ENCODE results near the gene MED8. TPM values are rescaled to one million over a fixed set of nuclear protein-coding genes. Genes with fewer than 3 reads are reported as not detected.

The MED8 gene
- total and polyA plus RNA-seq, 2 donors (not counting 1 experiment from before 2014, with no cell fraction given) = 49.7 to 69.2 TPM

DNA sequence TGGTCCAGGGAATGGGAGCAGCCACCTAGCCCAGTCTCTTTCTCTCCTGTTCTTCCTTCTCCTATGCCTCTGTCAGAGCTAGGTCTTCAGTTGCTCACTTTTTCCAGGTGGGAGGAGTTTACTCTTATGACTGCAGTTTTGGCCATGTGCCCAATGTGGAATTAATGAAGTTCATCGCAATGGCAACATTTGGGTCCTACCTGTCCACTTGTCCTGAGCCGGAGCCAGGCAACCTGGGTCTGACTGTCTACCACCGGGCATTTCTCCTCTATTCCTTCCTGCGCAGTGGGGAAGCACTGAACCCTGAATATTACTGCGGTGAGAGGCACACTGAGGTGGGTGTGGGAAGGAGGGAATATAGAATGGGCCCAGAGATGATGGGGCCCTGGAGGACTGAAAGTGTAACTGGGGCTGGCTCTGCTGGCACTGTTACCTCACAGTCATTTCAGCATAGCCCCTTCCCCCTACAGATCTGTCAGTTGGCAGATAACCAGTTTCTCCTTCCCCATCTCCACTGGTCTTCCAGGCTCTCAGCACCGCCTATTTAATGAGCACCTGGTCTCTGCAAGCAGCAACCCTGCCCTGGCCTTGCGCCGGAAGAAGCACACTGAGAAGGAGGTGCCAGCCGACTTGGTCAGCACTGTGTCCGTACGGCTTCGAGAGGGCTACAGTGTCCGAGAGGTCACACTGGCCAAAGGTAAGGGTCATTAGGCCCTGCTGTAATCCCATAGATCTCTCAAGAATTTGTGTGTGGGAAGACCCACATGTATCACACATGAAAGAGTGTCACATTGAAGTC, 30.2 kb upstream of the MED8 start:
- no peak overlapping the region for H3K4me3 ChIP-seq (replicated peaks in 1 of 4; ENCODE audit: control extremely low read depth in 1 of 4, insufficient read depth in 1 of 4, low read depth in 3 of 4, low read length in 4 of 4)
- no peak overlapping the region for H2AFZ ChIP-seq (ENCODE audit: low read length)
- H4K20me1 ChIP-seq (ENCODE audit: control insufficient read depth, extremely low read depth, insufficient read depth, low read length) = no peaks in the 10 kb centered on the region
- H3K4me1 ChIP-seq (ENCODE audit: control insufficient read depth, extremely low read depth, insufficient read depth, low read length) = no peaks in the 10 kb centered on the region
- H3K36me3 ChIP-seq (ENCODE audit: control insufficient read depth, insufficient read depth, low read length) = peaks cover 38% of the 10 kb centered on the region
- TF ChIP-seq CTCF (conservative IDR thresholded peaks at IDR 0.05 in 1 of 2, IDR thresholded peaks at IDR 0.05 in 1 of 2; ENCODE audit: low read depth in 1 of 2, low read length in 2 of 2) = no peak
- no peak for TF ChIP-seq EZH2 (IDR thresholded peaks at IDR 0.05; ENCODE audit: low read length, missing control alignments)
- DNase-seq (ENCODE audit: low read depth in 2 of 2) = no peak
- H3K4me2 ChIP-seq (ENCODE audit: extremely low read depth, insufficient read depth, low read length) = no peak overlapping the region
- no peaks in the 10 kb centered on the region for H3K27me3 ChIP-seq (ENCODE audit: control insufficient read depth, insufficient read depth, low read length)
- H3K27ac ChIP-seq (ENCODE audit: insufficient read depth, low read length) = no peak overlapping the region
- no peaks in the 10 kb centered on the region for H3K9me3 ChIP-seq (ENCODE audit: control insufficient read depth, insufficient read depth, low read depth, low read length)
- no peak overlapping the region for H3K9ac ChIP-seq (ENCODE audit: insufficient read depth, low read length)
- no peaks in the 10 kb centered on the region for H3K79me2 ChIP-seq (ENCODE audit: control insufficient read depth, insufficient read depth, low read length)

DNA sequence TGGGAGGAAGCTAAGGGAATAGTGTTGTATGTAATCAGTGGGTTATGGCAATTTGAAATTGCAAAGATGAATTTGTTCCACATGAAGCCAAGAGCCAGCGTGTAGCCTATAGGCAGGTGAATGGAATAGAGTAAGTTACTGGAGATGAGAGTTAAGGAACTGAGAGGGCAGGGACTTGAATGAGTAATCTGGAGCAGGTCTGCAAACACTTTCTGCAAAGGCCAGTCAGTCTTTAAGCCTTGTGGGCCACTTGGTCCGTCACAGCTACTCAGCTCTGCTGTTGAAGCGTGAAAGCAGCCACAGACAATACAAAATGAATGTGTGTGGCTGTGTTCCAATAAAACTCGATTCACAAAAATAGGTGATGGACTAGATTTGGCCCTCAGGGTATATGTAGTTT, 29.3 kb upstream of the MED8 start:
- Histone ChIP-seq H3K4me3 (replicated peaks in 1 of 4; ENCODE audit: control extremely low read depth in 1 of 4, insufficient read depth in 1 of 4, low read depth in 3 of 4, low read length in 4 of 4) (no peak overlapping the region), H3K27me3 (ENCODE audit: control insufficient read depth, insufficient read depth, low read length) (no peaks in the 10 kb centered on the region), H3K9me3 (ENCODE audit: control insufficient read depth, insufficient read depth, low read depth, low read length) (no peaks in the 10 kb centered on the region), H3K27ac (ENCODE audit: insufficient read depth, low read length) (no peak overlapping the region), H4K20me1 (ENCODE audit: control insufficient read depth, extremely low read depth, insufficient read depth, low read length) (no peaks in the 10 kb centered on the region), H3K4me1 (ENCODE audit: control insufficient read depth, extremely low read depth, insufficient read depth, low read length) (no peaks in the 10 kb centered on the region), H2AFZ (ENCODE audit: low read length) (no peak overlapping the region), H3K79me2 (ENCODE audit: control insufficient read depth, insufficient read depth, low read length) (no peaks in the 10 kb centered on the region), H3K36me3 (ENCODE audit: control insufficient read depth, insufficient read depth, low read length) (peaks cover 30% of the 10 kb centered on the region), H3K9ac (ENCODE audit: insufficient read depth, low read length) (no peak overlapping the region), H3K4me2 (ENCODE audit: extremely low read depth, insufficient read depth, low read length) (no peak overlapping the region)
- TF ChIP-seq EZH2 (IDR thresholded peaks at IDR 0.05; ENCODE audit: low read length, missing control alignments) = no peak
- TF ChIP-seq CTCF (conservative IDR thresholded peaks at IDR 0.05 in 1 of 2, IDR thresholded peaks at IDR 0.05 in 1 of 2; ENCODE audit: low read depth in 1 of 2, low read length in 2 of 2) = no peak
- DNase-seq (ENCODE audit: low read depth in 2 of 2) = no peak

DNA sequence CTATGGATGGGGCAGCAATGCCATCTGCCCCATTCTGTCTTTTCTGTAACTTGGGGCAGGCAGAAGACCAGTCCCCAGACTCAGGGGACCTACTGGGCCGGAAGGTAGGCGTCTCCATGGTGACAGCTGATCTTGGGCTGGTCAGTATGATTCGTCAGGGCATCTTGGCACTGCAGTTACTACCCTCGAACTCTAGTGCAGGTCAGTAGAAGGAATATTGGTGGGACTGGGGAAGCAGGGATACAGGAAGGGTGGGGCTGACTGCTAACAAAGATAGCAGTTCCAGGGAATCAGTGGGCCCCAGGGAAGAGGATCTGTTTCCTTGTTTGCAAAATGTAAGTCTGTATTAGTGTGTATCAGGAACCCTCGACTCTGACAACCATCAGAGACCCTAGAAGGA, 26.3 kb upstream of the MED8 start:
- H4K20me1 ChIP-seq (ENCODE audit: control insufficient read depth, extremely low read depth, insufficient read depth, low read length) = no peaks in the 10 kb centered on the region
- peaks cover 20% of the 10 kb centered on the region for H3K36me3 ChIP-seq (ENCODE audit: control insufficient read depth, insufficient read depth, low read length)
- no peaks in the 10 kb centered on the region for H3K9me3 ChIP-seq (ENCODE audit: control insufficient read depth, insufficient read depth, low read depth, low read length)
- H3K27me3 ChIP-seq (ENCODE audit: control insufficient read depth, insufficient read depth, low read length) = no peaks in the 10 kb centered on the region
- no peak overlapping the region for H3K4me2 ChIP-seq (ENCODE audit: extremely low read depth, insufficient read depth, low read length)
- no peaks in the 10 kb centered on the region for H3K79me2 ChIP-seq (ENCODE audit: control insufficient read depth, insufficient read depth, low read length)
- no peak overlapping the region for H3K27ac ChIP-seq (ENCODE audit: insufficient read depth, low read length)
- no peak overlapping the region for H2AFZ ChIP-seq (ENCODE audit: low read length)
- DNase-seq (ENCODE audit: low read depth in 2 of 2) = no peak
- H3K4me1 ChIP-seq (ENCODE audit: control insufficient read depth, extremely low read depth, insufficient read depth, low read length) = no peaks in the 10 kb centered on the region
- TF ChIP-seq CTCF (conservative IDR thresholded peaks at IDR 0.05 in 1 of 2, IDR thresholded peaks at IDR 0.05 in 1 of 2; ENCODE audit: low read depth in 1 of 2, low read length in 2 of 2) (no peak), EZH2 (IDR thresholded peaks at IDR 0.05; ENCODE audit: low read length, missing control alignments) (no peak)
- no peak overlapping the region for H3K4me3 ChIP-seq (replicated peaks in 1 of 4; ENCODE audit: control extremely low read depth in 1 of 4, insufficient read depth in 1 of 4, low read depth in 3 of 4, low read length in 4 of 4)
- H3K9ac ChIP-seq (ENCODE audit: insufficient read depth, low read length) = no peak overlapping the region
